Heart left ventricle (tissue), 13 donors: ENCODE data around the gene CDH13.

Source experiments
- CTCF ChIP-seq, 12 donors: fragments of 200-600 bp; sonication (generic) in 4 of 12; IDR thresholded peaks; one replicate each; pipeline versions ENCODE4 v1.5.0 to v1.8.0; 2018 to 2022; ENCODE audit warnings: antibody characterized with exemption in 12 of 12, mild to moderate bottlenecking in 5 of 12
- POLR2A ChIP-seq, 2 donors: fragments of 450-650 bp; IDR thresholded peaks; one replicate each; pipeline ENCODE4 v1.6.1; 2017; ENCODE audit warnings: antibody characterized with exemption in 2 of 2, mild to moderate bottlenecking in 2 of 2, moderate library complexity in 2 of 2
- donor health status: ischemic (EF 13 %, LVEDD 7.1; RV severe dilation, severe dysfunction).
- donor health status: DM: no; HTN: yes; CAD: no.
- donor health status: DM: no; HTN: no; CAD: no.
- donor health status: ischemic (EF 25% LVEDD 6.9; RV normal size, moderate dysfunction).
- donor health status: ischemic (EF 25% LVEDD 5.7; RV mildly dilated, moderate dysfunction).
- donor health status: ischemic (EF 35%, LVEDD 5.7; RV mildly dilated, moderate dysfunction).
- donor health status: nonischemic (EF 11% LVEDD 7.7; RV severe dilation, severe dysfunction).
- donor health status: DM: yes; HTN: yes; CAD: no.
- donor health status: PGD.
- donor health status: ischemic (EF 29% LVEDD 5.4; RV normal size, mild dysfunction).
- donor health status: nonischemic (EF 23%, LVEDD 6.1; RV moderate dilation, normal function).

GRCh38 chr16:83797013-83797412 is 1170.2 kb downstream of the CDH13 start:
- TF ChIP-seq POLR2A (IDR thresholded peaks at IDR 0.05) (no peak), CTCF (IDR thresholded peaks at IDR 0.05) (no peak)
